Natural killer cell (primary cell): ENCODE measurements around the gene AHDC1. TPM values are rescaled to one million over a fixed set of nuclear protein-coding genes. Genes with fewer than 3 reads are reported as not detected.

Source experiments
- ATAC-seq, 3 donors: fragments of 150-1000 bp in 2 of 3; fragments of 200-7000 bp in 1 of 3; cut with Tn5 transposase; 1 replicate in 1 of 3; 2 replicates in 2 of 3; pipeline ENCODE4 v1.10.0; 2021; ENCODE audit warnings: mild to moderate bottlenecking in 2 of 3, moderate library complexity in 2 of 3
- DNase-seq, 2 donors: peaks; one replicate each; pipeline versions ENCODE4 v3.0.0 to v3.0.0-alpha.2; 2013 to 2021; ENCODE audit warnings: mixed read lengths in 1 of 2
- H3K27ac ChIP-seq: one replicate; pipeline ENCODE4 v1.5.1; 2013; ENCODE audit warnings: mild to moderate bottlenecking, low read length
- H3K27me3 ChIP-seq: one replicate; pipeline ENCODE4 v1.6.1; 2013; ENCODE audit warnings: low read length; ENCODE audit not compliant: control insufficient read depth, insufficient read depth
- H3K36me3 ChIP-seq: one replicate; pipeline ENCODE4 v1.6.1; 2013; ENCODE audit warnings: low read length; ENCODE audit not compliant: control insufficient read depth, insufficient read depth
- H3K4me1 ChIP-seq: one replicate; pipeline ENCODE4 v1.6.1; 2013; ENCODE audit warnings: low read length; ENCODE audit not compliant: control insufficient read depth, insufficient read depth
- H3K4me3 ChIP-seq: one replicate; pipeline ENCODE4 v1.5.1; 2013; ENCODE audit warnings: low read length
- H3K9me3 ChIP-seq: one replicate; pipeline ENCODE4 v1.6.1; 2013; ENCODE audit warnings: low read length; ENCODE audit not compliant: control insufficient read depth, insufficient read depth
- H3K27ac Mint-ChIP-seq, 2 donors: one replicate each; pipeline ENCODE4 v1.8.0; 2022; ENCODE audit warnings: mild to moderate bottlenecking in 2 of 2, mixed read lengths in 2 of 2, moderate library complexity in 1 of 2
- H3K27me3 Mint-ChIP-seq, 2 donors: one replicate each; pipeline ENCODE4 v1.8.0; 2022; ENCODE audit warnings: low read depth in 2 of 2, mixed read lengths in 2 of 2
- H3K36me3 Mint-ChIP-seq: one replicate; pipeline ENCODE4 v1.8.0; 2022; ENCODE audit warnings: mixed read lengths
- H3K4me1 Mint-ChIP-seq, 2 donors: one replicate each; pipeline ENCODE4 v1.8.0; 2022; ENCODE audit warnings: mixed read lengths in 2 of 2
- H3K4me3 Mint-ChIP-seq: one replicate; pipeline ENCODE4 v1.8.0; 2022; ENCODE audit warnings: mild to moderate bottlenecking, moderate library complexity, mixed read lengths
- H3K9me3 Mint-ChIP-seq, 2 donors: one replicate each; pipeline ENCODE4 v1.8.0; 2022; ENCODE audit warnings: mixed read lengths in 2 of 2
- WGBS: methylation state at CpG from one replicate; pipeline ENCODE4 v1.1.7; 2013; ENCODE audit warnings: missing lambda C conversion rate; ENCODE audit not compliant: insufficient coverage; 5-methylcytosine and 5-hydroxymethylcytosine counted together
- intact Hi-C: fragments of 100-400 bp; cut with micrococcal nuclease; formaldehyde crosslinking; loops from one replicate; pipeline ENCODE4 v1.14.2; 2022
- total RNA-seq, 4 donors: library from RNA; stranded (reverse); fragments of 120-200 nt in 1 of 4; gene quantifications; one replicate each; pipeline versions ENCODE4 v1.2.3 to v1.2.4, GENCODE V29; 2013 to 2022
- TF ChIP-seq, protein P1 (sequence below): fragments of 200-600 bp; IDR thresholded peaks from one replicate; pipeline ENCODE4 v1.8.0; 2022; ENCODE audit warnings: antibody characterized with exemption

The AHDC1 gene
- total RNA-seq, 3 donors from 2014 or later (not counting 1 experiment from before 2014, with no cell fraction given): 39.6 to 67.0 (median 47.0) TPM

- H3K27ac ChIP-seq: no peak overlapping the region
- Mint-ChIP-seq H3K4me3 (no peak overlapping the region), H3K9me3 (no peaks in the 10 kb centered on the region), H3K4me1 (peaks cover 0 to 21% of the 10 kb centered on the region in 2 donors), H3K27ac (no peak overlapping the region), H3K27me3 (no peaks in the 10 kb centered on the region), H3K36me3 (no peaks in the 10 kb centered on the region)
- H3K4me3 ChIP-seq: no peak overlapping the region
- H3K36me3 ChIP-seq: peaks cover 47% of the 10 kb centered on the region
- WGBS: 97% methylated on average over 44 of the region's 44 CpGs
- H3K27me3 ChIP-seq: no peaks in the 10 kb centered on the region
- H3K9me3 ChIP-seq: no peaks in the 10 kb centered on the region
- TF ChIP-seq, protein P1, sequence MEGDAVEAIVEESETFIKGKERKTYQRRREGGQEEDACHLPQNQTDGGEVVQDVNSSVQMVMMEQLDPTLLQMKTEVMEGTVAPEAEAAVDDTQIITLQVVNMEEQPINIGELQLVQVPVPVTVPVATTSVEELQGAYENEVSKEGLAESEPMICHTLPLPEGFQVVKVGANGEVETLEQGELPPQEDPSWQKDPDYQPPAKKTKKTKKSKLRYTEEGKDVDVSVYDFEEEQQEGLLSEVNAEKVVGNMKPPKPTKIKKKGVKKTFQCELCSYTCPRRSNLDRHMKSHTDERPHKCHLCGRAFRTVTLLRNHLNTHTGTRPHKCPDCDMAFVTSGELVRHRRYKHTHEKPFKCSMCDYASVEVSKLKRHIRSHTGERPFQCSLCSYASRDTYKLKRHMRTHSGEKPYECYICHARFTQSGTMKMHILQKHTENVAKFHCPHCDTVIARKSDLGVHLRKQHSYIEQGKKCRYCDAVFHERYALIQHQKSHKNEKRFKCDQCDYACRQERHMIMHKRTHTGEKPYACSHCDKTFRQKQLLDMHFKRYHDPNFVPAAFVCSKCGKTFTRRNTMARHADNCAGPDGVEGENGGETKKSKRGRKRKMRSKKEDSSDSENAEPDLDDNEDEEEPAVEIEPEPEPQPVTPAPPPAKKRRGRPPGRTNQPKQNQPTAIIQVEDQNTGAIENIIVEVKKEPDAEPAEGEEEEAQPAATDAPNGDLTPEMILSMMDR: no peak
- H3K4me1 ChIP-seq: peaks cover 7% of the 10 kb centered on the region
- ATAC-seq (no peak), DNase-seq (no peak)
- intact Hi-C loops: no loop called here
Observed at GRCh38 chr1:27550510-27551169, 53.3 kb downstream of the AHDC1 start.

- Histone ChIP-seq H3K9me3 (no peaks in the 10 kb centered on the region), H3K27me3 (no peaks in the 10 kb centered on the region), H3K36me3 (peaks cover 54% of the 10 kb centered on the region), H3K4me1 (no peaks in the 10 kb centered on the region), H3K27ac (no peak overlapping the region), H3K4me3 (no peak overlapping the region)
- Mint-ChIP-seq H3K36me3 (no peaks in the 10 kb centered on the region), H3K4me3 (no peak overlapping the region), H3K27ac (no peak overlapping the region), H3K9me3 (no peaks in the 10 kb centered on the region), H3K4me1 (peaks cover 2 to 17% of the 10 kb centered on the region in 2 donors), H3K27me3 (no peaks in the 10 kb centered on the region)
- DNase-seq (no peak), ATAC-seq (no peak)
- TF ChIP-seq, protein P1: no peak
- 95% methylated on average over 38 of the region's 38 CpGs for WGBS
- intact Hi-C loops: no loop called here
Observed at GRCh38 chr1:27549807-27550408, 54.0 kb downstream of the AHDC1 start.

DNA sequence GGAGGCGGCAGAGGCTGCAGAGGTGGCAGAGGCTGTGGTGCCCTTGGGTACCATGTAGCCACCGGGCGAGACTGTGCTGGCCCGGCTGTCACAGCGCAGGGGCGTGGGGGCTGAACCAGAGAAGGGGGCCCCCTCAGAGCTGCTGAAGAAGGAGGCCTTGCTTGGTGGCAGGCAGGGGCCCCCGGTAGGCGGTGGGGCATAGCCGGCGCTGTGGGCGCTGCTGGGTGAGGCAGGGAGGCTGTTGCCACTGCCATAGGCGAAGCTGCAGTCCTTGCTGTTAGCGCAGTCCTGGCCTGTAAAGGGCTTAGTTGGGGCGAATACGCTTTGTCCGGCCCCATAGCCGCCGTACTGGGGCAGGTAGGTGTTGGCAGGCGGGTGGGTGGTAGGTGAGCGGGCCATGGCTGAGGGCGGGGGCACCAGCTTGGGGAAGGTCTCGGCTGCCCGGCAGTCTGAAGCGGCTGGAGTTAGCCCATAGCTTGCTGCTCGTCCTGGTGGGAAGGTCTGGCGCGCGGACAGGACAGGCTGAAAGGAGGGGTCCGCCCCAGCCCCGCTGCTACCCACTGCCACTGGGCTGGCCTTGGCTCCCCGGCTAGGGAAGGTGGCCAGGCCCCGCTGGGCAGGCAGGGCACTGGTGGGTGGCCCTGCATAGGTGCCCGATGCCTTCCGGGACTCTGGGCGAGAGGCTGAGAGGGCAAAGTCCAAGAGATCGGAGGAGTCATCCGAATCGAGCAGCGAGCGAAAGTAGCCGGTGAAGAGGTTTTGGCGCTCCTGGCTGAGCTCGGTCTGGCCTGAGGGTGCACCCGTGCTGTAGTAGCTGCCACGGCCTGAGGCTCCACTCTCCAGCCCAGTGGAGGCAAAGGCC lies 54.9 kb downstream of the AHDC1 start:
- TF ChIP-seq, protein P1: no peak
- no peaks in the 10 kb centered on the region for H3K9me3 ChIP-seq
- Mint-ChIP-seq H3K27ac (no peak overlapping the region), H3K36me3 (no peaks in the 10 kb centered on the region), H3K9me3 (no peaks in the 10 kb centered on the region), H3K4me3 (no peak overlapping the region), H3K4me1 (peaks cover 6 to 17% of the 10 kb centered on the region in 2 donors), H3K27me3 (no peaks in the 10 kb centered on the region)
- DNase-seq (no peak), ATAC-seq (no peak)
- no peak overlapping the region for H3K27ac ChIP-seq
- no peaks in the 10 kb centered on the region for H3K27me3 ChIP-seq
- H3K36me3 ChIP-seq: peaks cover 56% of the 10 kb centered on the region
- no peak overlapping the region for H3K4me3 ChIP-seq
- 93% methylated on average over 45 of the region's 45 CpGs for WGBS
- intact Hi-C loops: no loop called here
- no peaks in the 10 kb centered on the region for H3K4me1 ChIP-seq
